Measurements from ENCODE around the gene NR6A1.

The NR6A1 gene

DNA sequence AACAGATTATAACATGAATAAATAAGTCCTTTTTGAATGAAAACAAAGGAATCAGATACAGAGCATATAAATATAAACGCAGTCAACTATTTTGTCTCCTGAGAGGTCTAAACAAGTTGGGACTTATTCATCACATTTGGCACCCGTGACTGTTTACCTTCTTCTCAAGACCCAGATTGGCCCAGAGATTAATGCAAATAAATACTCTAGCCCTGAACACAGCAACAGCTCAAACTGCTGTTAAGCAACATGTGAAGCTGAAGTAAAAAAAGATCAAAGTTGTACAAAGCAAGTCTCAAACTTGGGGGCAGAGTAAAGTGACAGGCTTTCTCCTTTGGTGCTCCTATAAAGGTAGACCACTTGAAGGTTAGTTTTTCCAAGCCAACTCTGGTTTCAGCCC lies 168.9 kb downstream of the NR6A1 start:
- DNase-seq: no peak

DNA sequence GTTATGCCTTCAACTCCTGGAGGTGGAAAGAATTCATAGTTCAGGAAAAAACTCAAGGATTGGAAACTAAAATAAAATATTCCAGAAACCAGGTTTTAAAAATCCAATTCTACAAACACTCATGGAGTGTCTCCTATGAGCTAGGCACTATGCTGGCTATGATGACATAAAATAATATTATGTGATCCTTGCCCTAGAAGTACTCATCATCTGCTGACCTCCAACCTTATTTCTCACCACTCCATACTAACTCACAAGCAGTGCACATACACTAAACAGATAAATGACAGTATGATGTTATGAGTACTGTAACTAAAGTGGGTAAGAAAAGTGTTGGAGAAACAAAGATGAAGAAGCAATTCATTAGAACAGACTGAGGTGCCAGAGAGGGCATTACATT lies 170.7 kb downstream of the NR6A1 start:
- no peak for DNase-seq

DNA sequence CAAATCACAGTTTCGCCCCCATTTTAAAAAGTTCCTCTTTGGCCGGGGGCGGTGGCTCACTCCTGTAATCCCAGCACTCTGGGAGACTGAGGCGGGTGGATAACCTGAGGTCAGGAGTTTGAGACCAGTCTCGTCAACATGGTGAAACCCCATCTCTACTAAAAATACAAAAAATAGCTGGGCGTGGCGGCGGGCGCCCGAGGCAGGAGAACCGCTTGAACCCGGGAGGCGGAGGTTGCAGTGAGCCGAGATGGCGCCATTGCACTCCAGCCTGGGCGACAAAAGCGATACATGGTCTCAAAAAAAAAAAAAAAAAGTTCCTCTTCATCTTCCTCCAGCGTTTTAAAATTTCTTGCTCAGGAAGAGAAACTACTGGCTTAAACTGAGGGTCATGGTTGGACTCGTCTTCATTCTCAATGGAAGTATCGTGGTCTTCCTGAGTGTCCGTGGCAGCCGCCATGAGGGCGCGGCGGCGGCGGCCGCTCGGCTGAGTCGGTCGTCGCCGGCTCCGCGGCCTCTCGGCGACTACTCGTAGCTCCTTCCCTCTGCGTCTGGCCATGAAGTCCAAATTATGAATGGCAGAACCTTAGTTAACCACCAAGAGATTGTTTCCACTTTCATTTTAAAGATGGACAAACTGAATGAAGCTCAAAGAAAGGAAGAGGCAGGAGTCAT lies 171.9 kb downstream of the NR6A1 start:
- no peak for DNase-seq

DNA sequence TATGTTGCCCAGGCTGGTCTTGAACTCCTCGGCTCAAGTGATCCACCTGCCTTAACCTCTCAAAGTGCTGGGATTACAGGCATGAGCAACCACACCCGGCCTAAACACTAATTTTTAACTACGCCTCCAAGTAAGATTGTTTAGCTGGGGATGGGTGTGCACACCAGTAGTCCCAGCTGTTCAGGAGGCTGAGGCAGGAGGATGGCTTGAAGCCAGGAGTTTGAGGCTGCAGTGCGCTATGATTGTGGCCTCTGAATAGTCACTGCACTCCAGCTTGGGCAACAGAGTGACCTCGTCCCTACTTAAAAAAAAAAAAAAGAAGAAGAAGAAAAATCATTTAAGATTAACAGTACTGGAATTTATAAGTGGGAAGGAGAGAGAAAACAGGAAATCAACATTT lies 173.1 kb downstream of the NR6A1 start:
- DNase-seq: no peak

DNA sequence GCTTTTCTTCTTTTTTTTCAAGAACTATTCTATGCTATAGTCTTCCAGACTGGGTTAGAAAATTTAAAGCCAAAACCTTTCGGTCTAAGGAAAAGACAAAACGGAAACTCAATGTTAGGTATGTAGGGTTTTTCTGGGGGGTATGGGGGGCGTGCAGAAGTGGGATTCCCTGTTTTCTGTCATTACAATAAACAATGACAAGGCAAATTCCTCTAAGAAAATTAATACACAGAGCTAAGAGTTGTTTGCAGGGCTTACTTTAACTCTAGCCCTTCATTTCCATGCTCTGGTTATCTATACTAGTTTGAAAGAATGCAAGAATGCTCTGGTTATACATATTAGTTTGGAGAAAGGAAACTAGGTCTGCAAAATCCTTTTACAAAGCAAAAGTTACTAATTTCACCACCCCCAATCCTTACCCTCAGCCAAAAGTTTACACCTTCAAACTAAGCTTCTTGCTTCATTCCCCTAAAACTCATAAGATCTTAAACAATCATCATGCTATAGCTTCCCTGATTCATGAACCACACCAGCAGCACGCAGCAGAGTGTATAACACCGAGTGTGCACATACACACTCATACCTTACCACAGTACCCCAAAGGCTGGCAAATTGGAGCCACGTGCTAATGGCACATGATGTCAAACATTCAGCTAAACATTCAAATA lies 174.8 kb downstream of the NR6A1 start:
- no peak for DNase-seq

DNA sequence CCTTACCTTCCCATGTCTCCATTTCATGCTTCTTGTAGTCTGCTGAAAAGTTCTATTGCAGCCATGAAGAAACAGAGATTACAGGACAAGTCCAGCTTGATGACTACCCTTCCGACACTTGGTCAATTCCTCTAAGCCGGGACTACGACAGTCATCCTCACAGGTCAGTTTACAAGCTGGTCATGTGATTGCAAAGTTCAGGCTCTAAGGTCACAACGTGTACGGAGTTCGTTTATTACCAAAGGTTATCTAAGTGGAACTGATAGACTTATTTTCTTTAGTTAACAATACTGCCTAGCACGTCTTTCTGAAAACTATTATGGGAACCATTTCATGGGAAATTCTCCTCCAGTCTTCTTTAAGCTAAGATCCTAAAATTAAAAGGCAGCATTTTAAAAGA lies 175.4 kb downstream of the NR6A1 start:
- no peak for DNase-seq

DNA sequence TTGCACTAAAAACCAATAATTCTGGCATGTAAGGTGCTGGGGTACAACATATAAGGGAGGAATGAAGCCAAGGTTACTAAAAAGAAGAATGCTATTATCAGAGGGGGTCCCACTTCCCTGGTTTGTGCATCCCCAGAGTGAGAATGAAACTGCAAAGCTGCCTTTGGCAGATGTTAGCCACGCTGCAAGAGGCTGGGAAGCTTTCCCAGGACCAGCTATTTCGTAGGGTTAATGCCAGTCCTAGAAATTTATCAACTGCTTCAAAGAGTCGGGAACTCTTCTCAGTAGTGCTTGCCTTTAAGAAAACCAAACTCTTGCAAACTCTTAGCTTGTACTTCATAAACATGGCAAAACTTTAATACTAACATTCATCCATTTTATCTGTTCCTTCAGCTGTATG lies 176.4 kb downstream of the NR6A1 start:
- no peak for DNase-seq

DNA sequence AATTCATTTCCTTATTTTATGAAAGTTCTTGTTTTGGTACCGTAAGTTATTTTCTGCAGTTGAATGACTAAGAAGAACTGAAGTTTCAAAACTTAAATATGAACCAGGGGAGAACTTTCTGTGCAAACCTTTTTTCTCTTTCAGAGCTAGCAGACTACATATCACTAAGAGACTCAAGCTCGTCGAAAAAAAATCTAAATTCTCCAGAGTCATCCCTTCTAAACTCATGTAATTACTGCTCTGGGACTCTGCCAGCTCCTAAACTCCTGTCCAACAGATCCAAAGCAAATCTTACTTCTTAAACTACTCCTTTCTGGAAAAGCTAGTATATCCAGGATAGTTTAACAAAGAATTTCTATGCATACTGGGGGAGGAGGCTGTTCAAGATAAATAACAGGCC lies 176.9 kb downstream of the NR6A1 start:
- no peak for DNase-seq

DNA sequence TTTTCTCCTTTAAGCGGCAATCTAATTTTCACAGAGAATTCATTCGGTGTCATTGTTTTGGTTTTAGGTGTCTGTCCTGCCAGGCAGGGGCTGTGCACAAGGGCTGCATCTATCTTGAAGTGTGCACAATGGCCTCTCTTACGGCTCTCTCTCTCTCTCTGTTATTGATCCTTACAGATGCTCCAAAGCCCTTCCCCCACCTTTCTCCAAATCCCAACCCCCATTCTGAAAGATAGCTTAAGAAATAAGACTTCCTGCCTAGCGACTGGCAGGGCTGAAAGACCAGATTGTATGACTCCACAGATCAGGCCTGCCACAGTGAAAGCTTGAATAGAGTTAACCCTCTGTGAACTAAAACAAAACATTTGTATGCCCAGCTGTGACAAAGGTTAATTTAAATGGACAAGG lies 177.5 kb downstream of the NR6A1 start:
- no peak for DNase-seq

DNA sequence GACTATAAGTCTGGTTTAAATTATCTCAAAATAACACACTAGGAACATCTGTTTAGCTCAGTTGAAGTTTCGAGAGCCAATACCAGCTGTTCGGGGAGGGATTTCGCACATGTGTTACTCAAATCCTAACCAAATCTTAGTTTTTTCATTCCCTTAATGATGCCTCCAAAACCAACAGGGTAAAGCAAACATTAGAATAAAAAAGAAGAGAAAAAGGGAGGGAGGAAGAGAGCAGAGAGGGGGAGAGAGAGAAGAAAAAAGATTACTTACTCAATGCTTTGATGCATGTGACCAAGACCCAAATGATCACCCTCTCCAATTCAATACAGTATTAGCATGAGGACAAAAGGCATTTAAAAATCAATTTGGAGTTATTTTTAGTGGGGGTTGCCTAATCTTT lies 177.9 kb downstream of the NR6A1 start:
- no peak for DNase-seq

DNA sequence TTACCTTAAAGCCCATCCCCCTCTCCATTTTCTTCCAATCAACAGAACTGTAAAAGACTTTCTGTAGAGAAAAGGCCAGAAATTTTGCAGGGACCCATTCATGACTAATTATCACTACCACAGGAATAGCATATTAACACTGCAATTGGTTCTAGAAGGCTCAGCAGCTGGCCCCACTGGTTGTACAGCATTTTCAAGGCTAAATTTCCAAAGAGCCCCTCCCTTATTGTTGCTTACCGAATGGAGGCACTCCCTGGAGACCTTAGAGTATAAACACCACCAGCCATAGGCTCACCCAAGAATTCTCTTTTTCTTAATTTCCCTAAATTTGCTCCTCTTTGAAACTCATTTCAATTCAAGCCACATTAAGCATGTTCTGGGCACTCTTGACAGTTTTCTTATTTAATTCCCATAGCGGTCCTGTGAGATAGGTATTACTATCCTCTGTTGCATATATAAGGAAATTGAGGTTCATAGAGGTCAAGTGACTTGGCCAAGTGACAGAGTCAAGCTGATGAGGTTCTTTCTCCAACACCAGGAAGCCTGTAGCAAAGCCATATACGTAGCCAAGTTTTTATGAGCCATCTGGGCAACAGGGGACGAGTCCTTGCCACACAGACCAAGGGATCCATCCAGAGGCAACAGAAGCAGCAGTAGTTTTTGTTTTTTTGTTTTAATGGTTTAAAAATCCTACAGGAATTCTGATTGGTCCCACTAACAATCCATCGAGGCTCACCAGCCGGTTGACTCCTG lies 180.0 kb downstream of the NR6A1 start:
- DNase-seq: no peak

DNA sequence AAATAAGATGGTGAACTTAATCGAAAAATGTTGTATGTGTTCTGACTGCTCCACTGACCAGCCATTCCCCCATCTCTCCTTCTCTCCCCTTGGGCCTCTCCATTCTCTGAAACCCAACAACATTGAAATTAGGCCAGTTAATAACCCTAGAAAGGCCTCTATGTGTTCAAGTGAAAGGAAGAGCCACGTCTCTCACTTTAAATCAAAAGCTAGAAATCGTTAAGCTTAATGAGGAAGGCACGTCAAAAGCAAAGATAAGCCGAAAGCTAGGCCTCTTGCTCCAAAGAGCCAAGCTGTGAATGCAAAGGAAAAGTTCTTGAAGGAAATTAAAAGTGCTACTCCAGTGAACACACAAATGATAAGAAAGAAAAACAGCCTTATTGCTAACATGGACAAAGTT lies 186.5 kb downstream of the NR6A1 start:
- DNase-seq: no peak

DNA sequence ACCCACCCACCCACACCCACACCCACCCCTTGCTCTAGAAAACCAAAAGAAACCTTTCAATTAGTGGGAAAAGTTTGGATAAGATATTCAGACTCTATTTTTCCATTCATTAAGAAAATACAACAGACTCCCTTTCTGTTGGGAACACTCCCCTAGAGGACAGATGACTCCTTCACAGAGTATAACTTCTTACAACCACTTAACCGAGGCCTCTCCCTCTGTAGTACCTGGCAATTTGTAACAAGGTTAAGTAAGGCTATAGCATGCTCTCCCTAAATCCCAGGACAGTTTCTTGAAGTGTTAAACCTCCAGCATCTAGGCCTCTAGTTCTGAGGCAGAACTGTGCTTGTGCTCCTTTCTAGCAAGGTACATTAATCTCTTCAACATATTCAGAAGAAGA lies 188.0 kb downstream of the NR6A1 start:
- DNase-seq: no peak

DNA sequence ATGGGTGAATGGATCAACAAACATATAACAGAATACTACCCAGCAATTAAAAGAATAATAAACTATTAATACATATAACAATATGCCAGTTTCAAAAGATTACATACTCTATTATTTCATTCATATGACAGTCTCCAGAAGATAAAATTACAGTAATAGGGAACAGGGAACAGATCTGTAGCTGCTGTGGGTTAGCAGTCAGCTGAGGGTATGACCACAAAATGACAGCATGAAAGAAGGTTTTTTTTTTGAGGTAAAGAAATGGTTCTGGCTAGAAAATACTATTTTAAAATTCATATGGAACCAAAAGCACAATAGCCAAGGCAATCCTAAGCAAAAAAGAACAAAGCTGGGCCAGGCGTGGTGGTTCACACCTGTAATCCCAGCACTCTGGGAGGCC lies 190.9 kb downstream of the NR6A1 start:
- no peak for DNase-seq

DNA sequence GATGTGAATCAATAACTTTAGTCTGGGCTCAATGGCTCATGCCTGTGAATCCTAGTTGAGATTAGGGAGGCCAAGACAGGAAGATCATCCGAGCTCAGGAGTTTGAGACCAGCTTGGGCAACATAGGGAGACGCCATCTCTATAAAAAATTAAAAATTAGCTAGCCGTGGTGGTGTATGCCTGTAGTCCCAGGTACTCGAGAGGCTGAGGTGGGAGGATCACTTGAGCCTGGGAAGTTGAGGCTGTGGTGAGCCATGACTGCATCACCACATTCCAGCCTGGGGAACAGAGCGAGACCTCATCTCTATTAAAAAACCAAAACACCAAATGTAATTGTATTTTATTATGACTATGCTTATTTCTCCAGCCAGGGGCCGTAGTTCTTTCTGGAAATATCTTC lies 194.4 kb downstream of the NR6A1 start:
- DNase-seq: no peak

DNA sequence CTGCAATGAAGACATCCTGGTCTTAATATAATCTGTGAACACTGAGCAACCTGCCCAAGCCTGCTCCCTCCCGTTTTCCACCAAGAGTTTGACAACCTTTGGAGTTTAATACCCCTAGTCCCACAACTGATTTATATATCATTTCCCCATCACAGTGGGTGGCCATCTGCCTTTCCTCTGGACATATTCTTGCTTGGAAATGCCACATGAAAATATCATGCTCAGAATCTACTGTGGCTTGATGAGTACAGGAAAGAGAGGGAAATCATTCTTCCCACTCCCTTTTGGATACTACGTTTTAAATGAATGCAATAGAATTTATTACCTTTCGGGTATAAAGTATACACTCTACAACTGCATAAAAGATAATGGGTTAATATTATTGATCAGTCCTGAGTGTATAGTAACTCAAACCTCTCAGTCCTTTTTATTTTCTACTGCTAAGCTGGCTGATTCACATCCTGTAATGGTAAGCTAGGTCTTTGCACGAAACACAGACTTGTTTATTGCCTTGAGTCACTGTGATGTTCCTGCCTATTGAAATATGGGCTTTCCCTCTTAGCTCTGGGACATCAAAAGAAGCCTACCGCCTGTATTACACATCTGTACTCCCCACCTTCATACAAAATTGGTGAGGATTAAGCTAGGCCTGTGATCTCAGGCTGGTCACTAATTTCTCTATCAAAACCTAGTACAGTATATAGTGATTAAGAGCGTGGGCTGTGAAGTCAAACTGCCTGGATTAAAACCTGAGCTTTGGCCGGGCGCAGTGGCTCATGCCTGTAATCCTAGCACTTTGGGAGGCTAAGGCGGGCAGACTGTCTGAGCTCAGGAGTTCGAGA lies 196.4 kb downstream of the NR6A1 start:
- DNase-seq: no peak

DNA sequence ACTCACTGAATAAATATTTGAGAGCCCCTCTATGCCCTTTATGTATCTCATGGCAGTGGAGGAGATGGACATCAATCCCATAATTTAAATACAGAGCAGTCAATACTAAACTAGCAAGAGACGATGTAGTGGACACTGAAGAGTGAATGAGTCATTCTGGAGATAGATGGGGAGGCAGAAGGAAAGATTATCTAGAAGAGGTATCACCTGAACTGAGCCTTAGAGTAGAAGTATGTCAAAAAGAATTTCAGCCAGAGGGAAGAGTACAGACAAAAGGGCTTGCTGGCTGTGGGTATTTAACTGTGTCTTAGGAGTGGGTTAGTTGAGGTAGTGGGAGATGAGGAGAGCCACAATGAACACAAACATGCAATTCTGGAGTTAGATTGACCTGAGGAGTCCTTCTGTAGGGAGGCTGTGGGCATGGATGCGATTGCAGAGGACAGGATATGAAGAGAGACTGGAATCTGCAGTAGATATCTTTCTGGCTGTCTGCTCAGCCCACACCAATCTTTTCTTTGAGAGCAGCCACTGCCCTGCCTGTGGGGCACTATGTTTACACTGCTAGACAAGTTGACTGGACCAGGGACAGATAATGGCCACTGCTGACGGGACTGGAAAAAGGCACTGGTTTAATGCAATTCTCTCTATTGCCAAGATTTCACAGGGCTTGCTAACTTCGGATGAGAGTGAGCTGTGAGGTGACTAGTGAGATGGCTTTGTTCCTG lies 200.0 kb downstream of the NR6A1 start:
- DNase-seq: no peak

DNA sequence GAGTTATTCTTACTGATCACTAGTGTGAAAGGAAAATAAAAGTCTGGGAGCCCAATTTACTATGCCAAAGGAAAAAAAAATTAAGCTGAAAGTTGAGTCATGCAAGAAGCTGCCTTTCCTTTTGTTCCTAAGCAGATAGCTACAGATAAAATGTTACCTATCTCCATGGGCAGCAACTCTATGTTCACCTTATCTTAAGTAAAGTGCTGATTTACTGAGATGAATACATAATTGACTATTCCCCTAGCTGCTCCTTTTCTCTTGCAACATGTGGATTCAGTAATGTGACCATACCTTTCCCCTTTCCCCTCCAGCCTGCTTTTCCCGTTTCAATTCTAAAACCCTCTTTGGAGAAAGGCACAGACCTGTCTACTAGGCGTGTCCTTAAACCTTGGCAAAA lies 201.2 kb downstream of the NR6A1 start:
- DNase-seq: no peak

DNA sequence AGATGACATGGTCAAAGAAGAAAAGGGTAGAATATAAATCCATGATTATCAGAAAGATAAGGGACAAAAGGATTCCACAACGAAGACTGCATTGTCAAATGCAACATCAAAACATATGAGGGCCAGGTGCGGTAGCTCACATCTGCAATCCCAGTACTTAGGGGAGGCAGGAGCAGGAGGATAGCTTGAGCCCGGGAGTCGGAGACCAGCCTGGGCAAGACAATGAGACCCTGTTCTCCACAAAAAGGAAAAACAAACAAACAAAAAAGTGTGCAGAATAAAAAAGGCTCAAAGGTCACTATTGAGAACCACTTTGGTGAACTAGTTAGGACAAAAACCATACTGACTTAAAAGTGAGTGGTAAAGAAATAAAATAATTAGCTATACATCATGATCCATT lies 203.7 kb downstream of the NR6A1 start:
- no peak for DNase-seq

DNA sequence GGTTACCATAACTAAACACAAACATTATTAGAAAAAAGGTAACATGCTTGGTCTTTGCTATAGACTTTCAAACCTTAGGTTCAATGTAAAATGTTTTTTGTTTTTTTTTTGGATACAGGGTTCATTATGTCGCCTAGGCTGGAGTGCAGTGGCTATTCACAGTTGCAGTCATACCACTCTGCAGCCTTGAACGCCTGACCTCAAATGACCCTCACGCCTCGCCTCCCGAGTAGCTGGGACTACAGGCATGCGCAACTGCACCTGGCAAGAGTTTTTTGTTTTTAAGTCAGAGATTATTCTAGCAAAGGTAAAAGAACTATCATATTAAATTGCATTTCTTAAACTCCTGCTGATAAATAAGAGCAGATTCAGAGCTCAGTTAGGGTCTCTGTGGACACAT lies 208.8 kb downstream of the NR6A1 start:
- no peak for DNase-seq

DNA sequence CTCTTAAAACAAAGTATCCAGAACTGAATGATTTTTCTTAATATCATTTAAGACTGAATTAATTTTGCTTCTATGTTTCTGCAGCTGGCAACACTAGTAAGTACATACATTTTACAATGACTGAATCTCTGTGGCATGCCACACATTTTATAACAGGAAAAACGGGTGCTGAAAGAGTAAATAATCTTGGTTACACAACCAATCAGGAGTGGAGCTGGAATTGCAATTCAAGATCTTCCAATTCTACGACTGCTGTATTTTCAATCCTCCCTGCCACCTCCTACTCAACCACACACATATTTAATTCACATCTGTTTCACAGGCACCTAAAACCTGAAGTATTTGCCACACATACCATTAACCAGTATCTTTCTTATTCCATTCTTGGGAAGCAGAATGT lies 211.2 kb downstream of the NR6A1 start:
- DNase-seq: no peak

DNA sequence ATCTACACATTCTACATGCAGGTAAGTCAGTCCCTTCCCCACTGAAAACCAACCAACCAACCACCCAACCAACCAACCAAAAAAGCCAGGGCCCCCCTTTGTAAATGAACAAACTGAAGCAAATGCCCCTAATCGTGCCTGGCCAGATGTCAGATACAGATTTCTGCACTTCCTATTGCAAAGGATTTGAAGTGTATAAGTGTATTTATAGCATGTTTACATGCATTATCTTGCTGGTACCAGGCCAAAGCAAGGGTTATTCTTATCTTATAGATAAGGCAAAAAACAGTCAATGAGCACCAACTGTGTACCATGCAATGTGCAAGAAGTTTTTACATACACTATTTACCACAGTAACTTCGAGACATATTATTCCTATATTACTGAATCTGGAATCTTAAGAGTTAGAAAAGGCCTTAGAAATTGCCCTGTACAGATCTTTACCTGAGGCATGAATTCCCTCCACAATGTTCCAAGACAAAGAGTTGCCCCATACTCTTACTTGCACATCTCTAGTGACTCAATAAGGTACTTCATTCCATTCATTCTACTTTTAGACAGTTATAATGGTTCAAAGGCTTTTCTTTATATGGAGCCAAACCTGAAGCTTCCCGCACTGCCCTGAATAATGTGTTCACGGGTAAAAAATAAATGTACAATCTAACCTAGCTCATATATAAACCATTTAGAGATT lies 212.2 kb downstream of the NR6A1 start:
- DNase-seq: no peak

Measured in stimulated activated naive CD4-positive, alpha-beta T cell (primary cell).